IPS DF 6.9 (cell line): ENCODE data around the gene TRIM52.
"Not testable (repeated sequence)": the region's sequence is repeated elsewhere in the genome, so short reads cannot be mapped to it uniquely, and the experiment has no call there.

Experiments used
- DNase-seq: peaks from one replicate; pipeline ENCODE4 v3.0.0-alpha.2; 2013; ENCODE audit warnings: low read depth, low spot score
- H3K27ac ChIP-seq: one replicate; pipeline ENCODE4 v1.5.1; 2013; ENCODE audit warnings: low read length, control low read depth
- H3K27me3 ChIP-seq: 2 replicates; pipeline ENCODE4 v1.6.1; 2013; ENCODE audit warnings: mild to moderate bottlenecking, low read length; ENCODE audit not compliant: control insufficient read depth, insufficient read depth
- H3K36me3 ChIP-seq: 2 replicates; pipeline ENCODE4 v1.6.1; 2013; ENCODE audit warnings: low read length; ENCODE audit not compliant: control insufficient read depth, insufficient read depth
- H3K4me1 ChIP-seq: 2 replicates; pipeline ENCODE4 v1.6.1; 2013; ENCODE audit warnings: low read length; ENCODE audit not compliant: control insufficient read depth, insufficient read depth
- H3K4me3 ChIP-seq: 2 replicates; pipeline ENCODE4 v1.5.1; 2013; ENCODE audit warnings: mild to moderate bottlenecking, low read length
- H3K9me3 ChIP-seq: 2 replicates; pipeline ENCODE4 v1.6.1; 2013; ENCODE audit warnings: low read length, inconsistent platforms; ENCODE audit not compliant: control insufficient read depth, insufficient read depth
- WGBS: extraction: QIAGEN DNeasy Blood & Tissue Kit; methylation state at CpG from one replicate; pipeline ENCODE4 v1.1.7; 2013; ENCODE audit warnings: mixed read lengths, missing lambda C conversion rate; ENCODE audit not compliant: insufficient read length, insufficient coverage; 5-methylcytosine and 5-hydroxymethylcytosine counted together

The TRIM52 gene

GRCh38 chr5:181280251-181280762 lies 19.4 kb upstream of the TRIM52 start:
- 87% methylated on average over 3 of the region's 7 CpGs for WGBS
- Histone ChIP-seq H3K9me3 (no peaks in the 10 kb centered on the region), H3K4me1 (0 out of 2 replicates have a peak, but pooled peaks cover 2% of the 10 kb centered on the region), H3K27me3 (no peaks in the 10 kb centered on the region), H3K4me3 (peak overlapping the region; percentile 96; the same call in 1 of the 2 replicates), H3K36me3 (no peaks in the 10 kb centered on the region; the same call in 1 of the 2 replicates), H3K27ac (no peak overlapping the region)
- no peak for DNase-seq

GRCh38 chr5:181273433-181273744 lies 12.4 kb upstream of the TRIM52 start:
- not testable (repeated sequence) for H3K4me1 ChIP-seq, H3K27ac ChIP-seq, H3K9me3 ChIP-seq, H3K27me3 ChIP-seq, H3K36me3 ChIP-seq, DNase-seq
- H3K4me3 ChIP-seq: peak overlapping the region; percentile 71; the same call in 1 of the 2 replicates
- no CpG with 5 or more reads among the region's 28 CpGs for WGBS

GRCh38 chr5:181271081-181271480 lies 10.1 kb upstream of the TRIM52 start:
- DNase-seq: no peak
- no peaks in the 10 kb centered on the region for H3K27me3 ChIP-seq
- H3K4me1 ChIP-seq: no peaks in the 10 kb centered on the region
- no peak overlapping the region for H3K27ac ChIP-seq
- no peak overlapping the region for H3K4me3 ChIP-seq
- H3K9me3 ChIP-seq: no peaks in the 10 kb centered on the region
- H3K36me3 ChIP-seq: no peaks in the 10 kb centered on the region
- WGBS: no CpG with 5 or more reads among the region's 3 CpGs

GRCh38 chr5:181267907-181268306 lies 7.0 kb upstream of the TRIM52 start:
- H3K36me3 ChIP-seq, H3K27ac ChIP-seq, H3K4me1 ChIP-seq, DNase-seq, H3K27me3 ChIP-seq, H3K4me3 ChIP-seq, H3K9me3 ChIP-seq: not testable (repeated sequence)
- WGBS: no CpG with 5 or more reads among the region's 12 CpGs

- WGBS: no CpG with 5 or more reads among the region's 8 CpGs
- not testable (repeated sequence) for DNase-seq, H3K4me1 ChIP-seq
Measured at GRCh38 chr5:181267291-181267904, 6.5 kb upstream of the TRIM52 start.

GRCh38 chr5:181265092-181265671 lies 4.2 kb upstream of the TRIM52 start:
- Histone ChIP-seq H3K4me3 (no peak overlapping the region), H3K27ac (no peak overlapping the region), H3K4me1 (no peaks in the 10 kb centered on the region; the same call in 1 of the 2 replicates), H3K9me3 (no peaks in the 10 kb centered on the region), H3K36me3 (peaks cover 3% of the 10 kb centered on the region; the same call in 1 of the 2 replicates), H3K27me3 (no peaks in the 10 kb centered on the region)
- no peak for DNase-seq
- no CpG with 5 or more reads among the region's 18 CpGs for WGBS

More at GRCh38 chr5:181267291-181267904, 6.5 kb upstream of the TRIM52 start:
- H3K4me3 ChIP-seq, H3K27me3 ChIP-seq, H3K36me3 ChIP-seq, H3K9me3 ChIP-seq, H3K27ac ChIP-seq: not testable (repeated sequence)

GRCh38 chr5:181263633-181264032 lies 2.7 kb upstream of the TRIM52 start:
- H3K27me3 ChIP-seq: no peaks in the 10 kb centered on the region
- peaks cover 3% of the 10 kb centered on the region; the same call in 1 of the 2 replicates for H3K36me3 ChIP-seq
- H3K4me3 ChIP-seq: no peak overlapping the region
- H3K9me3 ChIP-seq: no peaks in the 10 kb centered on the region
- no CpG with 5 or more reads among the region's 5 CpGs for WGBS
- peaks cover 2% of the 10 kb centered on the region; the same call in 1 of the 2 replicates for H3K4me1 ChIP-seq
- no peak overlapping the region for H3K27ac ChIP-seq
- DNase-seq: no peak

GRCh38 chr5:181261320-181262049 lies 542 bp upstream of the TRIM52 start:
- no peak for DNase-seq
- Histone ChIP-seq H3K4me1 (peaks cover 2% of the 10 kb centered on the region; the same call in 1 of the 2 replicates), H3K27ac (no peak overlapping the region), H3K4me3 (peak overlapping the region; percentile 83), H3K9me3 (no peaks in the 10 kb centered on the region), H3K27me3 (no peaks in the 10 kb centered on the region), H3K36me3 (peaks cover 3% of the 10 kb centered on the region; the same call in 1 of the 2 replicates)
- no CpG with 5 or more reads among the region's 59 CpGs for WGBS

- WGBS: no CpG with 5 or more reads among the region's 26 CpGs
- no peak for DNase-seq
- H3K4me3 ChIP-seq: peak overlapping the region; percentile 83; the same call in 1 of the 2 replicates
- no peaks in the 10 kb centered on the region for H3K27me3 ChIP-seq
- no peaks in the 10 kb centered on the region for H3K9me3 ChIP-seq
- peaks cover 2% of the 10 kb centered on the region; the same call in 1 of the 2 replicates for H3K4me1 ChIP-seq
- no peak overlapping the region for H3K27ac ChIP-seq
- peaks cover 3% of the 10 kb centered on the region; the same call in 1 of the 2 replicates for H3K36me3 ChIP-seq
Measured at GRCh38 chr5:181259974-181260719, 796 bp downstream of the TRIM52 start.

GRCh38 chr5:181259283-181259682 lies 1.7 kb downstream of the TRIM52 start:
- no CpG with 5 or more reads among the region's 2 CpGs for WGBS
- peaks cover 2% of the 10 kb centered on the region; the same call in 1 of the 2 replicates for H3K4me1 ChIP-seq
- no peak for DNase-seq
- H3K4me3 ChIP-seq: no peak overlapping the region
- H3K27me3 ChIP-seq: no peaks in the 10 kb centered on the region
- H3K36me3 ChIP-seq: peaks cover 5% of the 10 kb centered on the region; the same call in 1 of the 2 replicates
- H3K27ac ChIP-seq: no peak overlapping the region
- no peaks in the 10 kb centered on the region for H3K9me3 ChIP-seq
